PC-9 (cell line): ENCODE results near the gene RAD21L1. TPM values are rescaled to one million over a fixed set of nuclear protein-coding genes. Genes with fewer than 3 reads are reported as not detected.
A peak's percentile ranks its signal among the peaks of the same experiment; 100 is the strongest.

Source experiments
- BruUV-seq: library from RNA; stranded (reverse); fragments of 400-500 nt; replicated peaks from 2 replicates; lab custom pipeline; 2021; lab: Mats Ljungman, UMichigan
- CTCF ChIA-PET: fragments of 300-600 bp; sonication (Branson Sonifier 250); formaldehyde crosslinking; loops from one replicate; lab custom pipeline; 2022; ENCODE audit warnings: antibody characterized with exemption; lab: Charles Lee
- POLR2A ChIA-PET: fragments of 300-600 bp; sonication (Branson Sonifier 250); formaldehyde crosslinking; loops from one replicate; lab custom pipeline; 2022; ENCODE audit warnings: antibody characterized with exemption; ENCODE audit not compliant: unreplicated experiment; lab: Charles Lee
- DNase-seq, 2 experiments: peaks; one replicate each; pipeline versions ENCODE4 v3.0.0 to v3.0.0-alpha.2; 2015 to 2022; ENCODE audit warnings: mixed read lengths in 1 of 2
- H2AFZ ChIP-seq: fragments of 200-600 bp; sonication (generic); 2 replicates; pipeline ENCODE4 v1.8.1; 2017; ENCODE audit warnings: antibody characterized with exemption
- H3F3A ChIP-seq: fragments of 200-600 bp; sonication (generic); 2 replicates; pipeline ENCODE4 v1.8.1; 2017; ENCODE audit warnings: antibody characterized with exemption, mild to moderate bottlenecking, low read depth; ENCODE audit not compliant: insufficient read depth
- H3K27ac ChIP-seq: fragments of 200-600 bp; sonication (generic); 2 replicates; pipeline ENCODE4 v1.6.1; 2016; ENCODE audit warnings: mixed run types
- H3K27me3 ChIP-seq: fragments of 200-600 bp; sonication (generic); 2 replicates; pipeline ENCODE4 v1.6.1; 2016; ENCODE audit warnings: low read depth, mixed run types; ENCODE audit not compliant: insufficient read depth
- H3K36me3 ChIP-seq: fragments of 200-600 bp; sonication (generic); 2 replicates; pipeline ENCODE4 v1.6.1; 2016; ENCODE audit warnings: low read depth, mixed run types
- H3K4me1 ChIP-seq: fragments of 200-600 bp; sonication (generic); replicated peaks from 2 replicates; pipeline ENCODE4 v1.6.1; 2016; ENCODE audit warnings: mixed run types; ENCODE audit not compliant: insufficient read depth
- H3K4me2 ChIP-seq: fragments of 200-600 bp; sonication (generic); 2 replicates; pipeline ENCODE4 v1.6.1; 2017; ENCODE audit warnings: mixed run types
- H3K4me3 ChIP-seq: fragments of 200-600 bp; sonication (generic); 2 replicates; pipeline ENCODE4 v1.6.1; 2016; ENCODE audit warnings: mixed run types
- H3K79me2 ChIP-seq: fragments of 200-600 bp; sonication (generic); 2 replicates; pipeline ENCODE4 v1.6.1; 2017; ENCODE audit warnings: low read depth, mixed run types
- H3K9me2 ChIP-seq: fragments of 200-600 bp; sonication (generic); 2 replicates; pipeline ENCODE4 v1.8.1; 2017; ENCODE audit warnings: mild to moderate bottlenecking; ENCODE audit not compliant: insufficient read depth
- H3K9me3 ChIP-seq: fragments of 200-600 bp; sonication (generic); 2 replicates; pipeline ENCODE4 v1.8.1; 2016; ENCODE audit warnings: low read depth; ENCODE audit not compliant: insufficient read depth
- H4K20me1 ChIP-seq: fragments of 200-600 bp; sonication (generic); 2 replicates; pipeline ENCODE4 v1.8.1; 2017; ENCODE audit not compliant: insufficient read depth
- CTCF ChIP-seq: fragments of 200-600 bp; sonication (generic); conservative IDR thresholded peaks from 2 replicates; pipeline ENCODE4 v1.6.1; 2017; ENCODE audit warnings: mixed run types, antibody characterized with exemption, mild to moderate bottlenecking, moderate library complexity
- EZH2 ChIP-seq: fragments of 200-600 bp; sonication (generic); IDR thresholded peaks from 2 replicates; pipeline ENCODE4 v1.8.0; 2017; ENCODE audit warnings: antibody characterized with exemption, low read depth
- intact Hi-C: fragments of 100-400 bp; cut with micrococcal nuclease; formaldehyde crosslinking; loops from one replicate; pipeline ENCODE4 v1.10.0; 2022; ENCODE audit not compliant: unreplicated experiment
- total RNA-seq: library from RNA; stranded (reverse); gene quantifications from 2 replicates; pipeline ENCODE4 v1.2.3, GENCODE V29; 2021

The RAD21L1 gene
- total RNA-seq, 1 experiment from 2014 or later = not detected

GRCh38 chr20:1183153-1183552 lies 42.7 kb upstream of the RAD21L1 start:
- Histone ChIP-seq H3K4me3 (no peak overlapping the region), H3F3A (no peaks in the 10 kb centered on the region), H3K9me2 (no peaks in the 10 kb centered on the region), H3K27ac (no peak overlapping the region), H4K20me1 (no peaks in the 10 kb centered on the region; the same call in 1 of the 2 replicates), H3K4me2 (no peak overlapping the region), H3K27me3 (peaks cover 17% of the 10 kb centered on the region), H3K36me3 (no peaks in the 10 kb centered on the region), H2AFZ (no peak overlapping the region), H3K79me2 (no peaks in the 10 kb centered on the region), H3K9me3 (no peaks in the 10 kb centered on the region), H3K4me1 (no peaks in the 10 kb centered on the region)
- no TSS peak for BruUV-seq
- ChIA-PET POLR2A (no interaction called here), CTCF (interaction anchor here (0.6 kb wide), 1 partner anchor 283 kb away, joined by 3 read pairs; the partner anchor contains the start of gene NSFL1C)
- TF ChIP-seq EZH2 (no peak), CTCF (no peak)
- intact Hi-C loops = no loop called here
- DNase-seq = no peak

GRCh38 chr20:1184260-1184637 lies 41.6 kb upstream of the RAD21L1 start:
- CTCF ChIA-PET = no interaction called here
- TF ChIP-seq CTCF = no peak
- no peak for TF ChIP-seq EZH2
- H3K79me2 ChIP-seq = no peaks in the 10 kb centered on the region
- no peaks in the 10 kb centered on the region for H3K4me1 ChIP-seq
- BruUV-seq = no TSS peak
- no peaks in the 10 kb centered on the region for H3F3A ChIP-seq
- H3K4me3 ChIP-seq = no peak overlapping the region
- no peaks in the 10 kb centered on the region for H3K9me2 ChIP-seq
- intact Hi-C loops = no loop called here
- H3K4me2 ChIP-seq = no peak overlapping the region
- no peaks in the 10 kb centered on the region for H3K36me3 ChIP-seq
- H3K27ac ChIP-seq = no peak overlapping the region
- H2AFZ ChIP-seq = no peak overlapping the region
- H4K20me1 ChIP-seq = no peaks in the 10 kb centered on the region; the same call in 1 of the 2 replicates
- no peaks in the 10 kb centered on the region for H3K9me3 ChIP-seq
- DNase-seq = no peak
- POLR2A ChIA-PET = no interaction called here
- H3K27me3 ChIP-seq = peaks cover 17% of the 10 kb centered on the region

DNA sequence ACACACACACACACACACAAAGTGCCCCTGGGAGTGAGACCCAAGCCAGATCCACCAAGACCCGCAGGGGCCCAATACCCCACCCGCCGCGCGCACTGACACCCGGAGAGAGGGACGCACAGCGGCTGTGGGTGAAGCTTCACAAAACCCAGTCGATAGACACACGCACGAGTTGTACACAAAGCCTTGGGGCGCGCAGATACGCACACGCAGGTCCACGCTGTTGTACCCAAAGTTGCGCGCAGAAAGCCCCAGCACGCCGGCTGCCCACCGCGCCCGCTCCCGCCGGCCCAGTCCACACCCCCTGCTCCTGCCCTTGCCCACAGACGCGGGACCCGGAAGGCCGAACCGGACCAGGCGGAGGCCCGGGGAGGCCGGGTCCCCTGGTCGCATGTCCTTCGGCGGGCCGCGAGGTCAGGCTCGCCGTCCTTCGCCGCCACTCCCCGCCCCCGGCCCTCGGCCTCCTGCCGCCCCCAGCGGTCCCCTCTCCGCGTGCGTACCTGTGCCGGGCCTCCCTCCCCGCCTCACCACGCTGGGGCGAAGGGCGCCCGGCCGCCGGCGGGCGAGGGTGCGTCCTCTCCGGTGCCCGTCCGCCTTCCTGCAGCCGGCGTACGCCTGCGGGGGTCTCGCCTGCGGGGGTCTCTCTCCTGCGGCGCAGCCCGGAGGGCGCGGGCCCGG lies 41.1 kb upstream of the RAD21L1 start, which contains the start of gene TMEM74B:
TSS of gene TMEM74B (minus strand) at position 344 of the 678 bp plus-strand sequence. CDS start 1,180 bp downstream, outside the sequence.
- Histone ChIP-seq H3K27me3 (peaks cover 19% of the 10 kb centered on the region), H3K9me2 (no peaks in the 10 kb centered on the region)
- BruUV-seq = no TSS peak

More for the DNA sequence above, 41.1 kb upstream of the RAD21L1 start, which contains the start of gene TMEM74B:
- Histone ChIP-seq H3F3A (no peaks in the 10 kb centered on the region), H4K20me1 (no peaks in the 10 kb centered on the region; the same call in 1 of the 2 replicates), H3K27ac (no peak within 1 kb of the TSS), H3K79me2 (no peaks in the 10 kb centered on the region), H3K4me3 (0 out of 2 replicates have a peak within 1 kb of the TSS, but pooled peaks have one; percentile 11), H3K4me1 (no peaks in the 10 kb centered on the region), H3K36me3 (no peaks in the 10 kb centered on the region), H3K4me2 (peak within 1 kb of the TSS; percentile 59), H3K9me3 (no peaks in the 10 kb centered on the region), H2AFZ (no peak within 1 kb of the TSS)
- DNase-seq = no peak
- intact Hi-C loops = no loop called here
- CTCF ChIA-PET = interaction anchor here (0.5 to 0.7 kb wide), 2 partner anchors 33 to 63 kb away, joined by 3 to 6 read pairs; no protein-coding TSS in a partner anchor
- POLR2A ChIA-PET = no interaction called here
- TF ChIP-seq CTCF (no peak), EZH2 (no peak)
